IPS-NIHi7 (cell line): ENCODE results near the gene ARID3A.

Experiments
- DNase-seq: peaks from one replicate; pipeline ENCODE4 v3.0.0; 2012; ENCODE audit warnings: mixed read lengths; ENCODE audit errors: extremely low spot score

Gene ARID3A

GRCh38 chr19:1003283-1003682, 77.4 kb downstream of the ARID3A start:
- no peak for DNase-seq

GRCh38 chr19:1004204-1004802, 78.5 kb downstream of the ARID3A start:
- DNase-seq: no peak

- no peak for DNase-seq
Measured at GRCh38 chr19:1004803-1005664, 79.2 kb downstream of the ARID3A start.

- no peak for DNase-seq
Measured at GRCh38 chr19:1006711-1007398, 81.0 kb downstream of the ARID3A start.

- no peak for DNase-seq
Measured at GRCh38 chr19:1007399-1008251, 81.8 kb downstream of the ARID3A start.

- DNase-seq: no peak
Measured at GRCh38 chr19:1008268-1009040, 82.6 kb downstream of the ARID3A start.

- no peak for DNase-seq
Measured at GRCh38 chr19:1009041-1009980, 83.5 kb downstream of the ARID3A start.

- no peak for DNase-seq
Measured at GRCh38 chr19:1009981-1010538, 84.2 kb downstream of the ARID3A start.

GRCh38 chr19:1010586-1011510, 85.0 kb downstream of the ARID3A start:
- no peak for DNase-seq

- DNase-seq: no peak
Measured at GRCh38 chr19:1011831-1012333, 86.0 kb downstream of the ARID3A start.

GRCh38 chr19:1012334-1012733, 86.5 kb downstream of the ARID3A start:
- no peak for DNase-seq

GRCh38 chr19:1013218-1013617, 87.4 kb downstream of the ARID3A start:
- DNase-seq: no peak

- DNase-seq: no peak
Measured at GRCh38 chr19:1014161-1015060, 88.6 kb downstream of the ARID3A start.

GRCh38 chr19:1015061-1015781, 89.4 kb downstream of the ARID3A start:
- DNase-seq: no peak

GRCh38 chr19:1015782-1016646, 90.2 kb downstream of the ARID3A start:
- peak; percentile 64 for DNase-seq
